ENCODE results near the gene SENP2. TPM values are rescaled to one million over a fixed set of nuclear protein-coding genes. Genes with fewer than 3 reads are reported as not detected.
"Not testable (repeated sequence)": the region's sequence is repeated elsewhere in the genome, so short reads cannot be mapped to it uniquely, and the experiment has no call there.

The SENP2 gene
- total and polyA plus RNA-seq, 11 donors = 7.7 to 42.4 (median 27.5) TPM

DNA sequence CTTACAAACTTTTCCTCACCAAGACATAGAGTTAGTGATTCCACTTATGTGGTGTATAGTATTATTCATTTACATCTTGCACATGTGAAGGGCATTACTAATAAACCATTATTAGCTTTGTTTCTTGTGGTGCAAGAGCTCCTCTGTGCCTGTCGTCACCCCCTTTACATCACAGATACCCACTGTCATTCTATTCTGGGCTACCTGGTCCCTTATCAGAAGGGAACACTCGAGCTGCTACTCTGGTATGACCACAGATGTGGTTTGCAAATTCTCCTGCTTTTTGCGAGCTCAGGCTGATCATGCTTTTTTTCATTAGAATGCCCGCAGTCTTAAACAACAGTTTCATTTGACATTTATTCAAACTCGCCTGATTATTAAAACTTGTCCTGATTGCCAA, 13.9 kb upstream of the SENP2 start:
- DNase-seq (no peak), ATAC-seq (no peak)
- Histone ChIP-seq H3K27ac (no peak overlapping the region), H3K4me1 (peaks cover 0 to 2% (median 0%) of the 10 kb centered on the region in 12 donors), H3K9me3 (peaks cover 0 to 18% (median 2%) of the 10 kb centered on the region in 12 donors), H3K36me3 (no peaks in the 10 kb centered on the region), H3K4me3 (no peak overlapping the region), H3K27me3 (no peaks in the 10 kb centered on the region)
- intact Hi-C loops (cut with DNase I) = no loop called here
- 57 to 67% (median 62%) methylated on average over 5 of the region's 5 CpGs for WGBS, 4 donors
- TF ChIP-seq, protein P1, sequence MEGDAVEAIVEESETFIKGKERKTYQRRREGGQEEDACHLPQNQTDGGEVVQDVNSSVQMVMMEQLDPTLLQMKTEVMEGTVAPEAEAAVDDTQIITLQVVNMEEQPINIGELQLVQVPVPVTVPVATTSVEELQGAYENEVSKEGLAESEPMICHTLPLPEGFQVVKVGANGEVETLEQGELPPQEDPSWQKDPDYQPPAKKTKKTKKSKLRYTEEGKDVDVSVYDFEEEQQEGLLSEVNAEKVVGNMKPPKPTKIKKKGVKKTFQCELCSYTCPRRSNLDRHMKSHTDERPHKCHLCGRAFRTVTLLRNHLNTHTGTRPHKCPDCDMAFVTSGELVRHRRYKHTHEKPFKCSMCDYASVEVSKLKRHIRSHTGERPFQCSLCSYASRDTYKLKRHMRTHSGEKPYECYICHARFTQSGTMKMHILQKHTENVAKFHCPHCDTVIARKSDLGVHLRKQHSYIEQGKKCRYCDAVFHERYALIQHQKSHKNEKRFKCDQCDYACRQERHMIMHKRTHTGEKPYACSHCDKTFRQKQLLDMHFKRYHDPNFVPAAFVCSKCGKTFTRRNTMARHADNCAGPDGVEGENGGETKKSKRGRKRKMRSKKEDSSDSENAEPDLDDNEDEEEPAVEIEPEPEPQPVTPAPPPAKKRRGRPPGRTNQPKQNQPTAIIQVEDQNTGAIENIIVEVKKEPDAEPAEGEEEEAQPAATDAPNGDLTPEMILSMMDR (IDR thresholded peaks at IDR 0.05) = no peak
- TF ChIP-seq POLR2A (IDR thresholded peaks at IDR 0.05) = no peak

DNA sequence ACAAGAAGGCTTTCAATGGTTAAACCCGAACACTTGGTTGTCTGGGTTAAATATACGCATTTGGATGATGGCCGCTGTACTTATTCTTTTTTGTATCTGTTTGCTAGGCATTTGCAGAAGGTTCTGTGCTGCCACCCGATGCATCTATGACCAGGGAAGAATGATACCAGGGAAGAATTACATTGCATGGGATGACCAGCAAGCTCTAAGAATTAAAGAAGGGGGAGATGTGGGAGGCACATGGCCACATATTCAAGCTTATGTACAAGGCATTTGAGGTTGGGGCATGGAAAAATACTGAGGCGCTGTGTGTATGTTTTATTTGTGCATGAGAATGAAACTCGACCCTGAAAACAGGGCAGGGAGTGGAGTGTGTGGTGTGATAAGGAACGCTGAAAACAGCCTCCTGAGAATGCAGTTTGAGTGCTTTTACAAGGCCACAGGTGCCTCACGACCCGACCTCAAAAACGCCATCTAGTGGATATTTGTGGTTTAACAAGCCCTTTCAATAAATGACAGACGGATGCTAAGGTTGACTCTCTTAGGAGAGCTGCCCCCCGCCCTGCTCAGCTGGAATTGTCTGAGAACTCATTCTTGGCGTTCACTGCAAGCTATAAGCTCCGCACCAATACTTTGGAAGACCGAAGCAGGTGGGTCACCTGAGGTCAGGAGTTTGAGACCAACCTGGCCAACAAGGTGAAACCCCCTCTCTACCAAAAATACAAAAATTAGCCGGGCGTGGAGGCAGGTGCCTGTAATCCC, 10.8 kb upstream of the SENP2 start:
- H3K27ac ChIP-seq, H3K27me3 ChIP-seq, H3K36me3 ChIP-seq, H3K4me1 ChIP-seq, DNase-seq, H3K4me3 ChIP-seq: not testable (repeated sequence)
- peaks cover 0 to 15% (median 2%) of the 10 kb centered on the region in 12 donors for H3K9me3 ChIP-seq
- intact Hi-C loops (cut with DNase I) = loop anchor here in 1 of 10 donors (5.0 kb wide), 1 partner anchor 223 kb away; no protein-coding TSS in a partner anchor
- 29 to 33% (median 31%) methylated on average over 16 to 17 of the region's 17 CpGs for WGBS, 4 donors
- ATAC-seq = peak in 1 of 4 donors; percentile 61
- TF ChIP-seq, protein P1 (IDR thresholded peaks at IDR 0.05) = peak; percentile 40 to 67 (median 57)

DNA sequence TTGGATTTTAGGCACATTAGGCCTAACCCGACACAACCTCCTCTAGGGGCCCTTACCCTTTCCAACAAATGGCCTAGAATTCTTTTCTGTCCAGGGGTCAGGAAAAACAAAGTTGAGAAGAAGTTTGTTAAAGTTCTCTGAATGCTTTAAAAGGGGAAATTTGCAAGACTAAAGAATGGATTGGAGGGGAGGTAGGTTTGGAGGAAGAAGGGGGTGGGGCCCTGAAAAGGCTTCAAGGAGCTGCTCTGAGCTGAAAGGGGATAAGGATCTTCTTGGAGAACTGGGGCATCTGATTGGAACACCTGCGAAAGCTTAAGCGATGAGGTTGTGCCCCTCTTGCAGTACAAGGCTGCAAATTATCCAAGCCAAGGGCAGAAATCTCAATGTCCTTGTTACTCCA, 3.9 kb upstream of the SENP2 start:
- intact Hi-C loops (cut with DNase I) = loop anchor here in 1 of 10 donors (5.0 kb wide), 1 partner anchor 220 kb away; the partner anchor contains the start of gene MAP3K13
- H3K9me3 ChIP-seq = no peaks in the 10 kb centered on the region
- DNase-seq (no peak), ATAC-seq (no peak)
- TF ChIP-seq, protein P1 (IDR thresholded peaks at IDR 0.05) = no peak
- no peak for TF ChIP-seq POLR2A (IDR thresholded peaks at IDR 0.05)
- no peak overlapping the region for H3K27ac ChIP-seq
- H3K36me3 ChIP-seq = no peaks in the 10 kb centered on the region
- peaks cover 0 to 15% (median 8%) of the 10 kb centered on the region in 12 donors for H3K4me1 ChIP-seq
- H3K27me3 ChIP-seq = no peaks in the 10 kb centered on the region
- no peak overlapping the region for H3K4me3 ChIP-seq
- WGBS, 4 donors = 53 to 65% (median 58%) methylated on average over 3 of the region's 3 CpGs

DNA sequence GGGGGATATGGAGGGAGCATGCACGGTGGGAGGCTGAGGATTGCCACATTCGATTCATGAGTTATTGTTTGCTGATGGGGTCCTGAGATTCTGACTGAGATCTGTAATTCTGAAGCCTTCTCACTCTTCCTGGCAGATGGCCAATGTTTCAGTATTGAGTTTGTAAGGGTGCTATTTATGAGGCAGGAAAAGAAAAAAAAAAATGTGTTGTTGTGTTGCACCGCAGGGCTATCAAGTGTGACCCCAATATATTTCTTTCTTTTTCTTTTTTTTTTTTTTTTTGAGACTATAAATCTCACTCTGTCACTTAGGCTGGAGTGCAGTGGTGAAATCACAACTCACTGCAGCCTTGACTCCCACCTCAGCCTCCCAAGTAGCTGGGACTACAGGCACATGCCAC, 3.2 kb upstream of the SENP2 start:
- H3K27me3 ChIP-seq = no peaks in the 10 kb centered on the region
- intact Hi-C loops (cut with DNase I) = loop anchor here in 1 of 10 donors (5.0 kb wide), 1 partner anchor 221 kb away; the partner anchor contains the start of gene MAP3K13
- WGBS, 4 donors = 25 to 32% (median 28%) methylated on average over 3 of the region's 3 CpGs

More for the DNA sequence above, 3.2 kb upstream of the SENP2 start:
- no peaks in the 10 kb centered on the region for H3K9me3 ChIP-seq
- no peaks in the 10 kb centered on the region for H3K36me3 ChIP-seq
- DNase-seq (no peak), ATAC-seq (no peak)
- no peak overlapping the region for H3K27ac ChIP-seq
- TF ChIP-seq, protein P1 (IDR thresholded peaks at IDR 0.05) = no peak
- no peak for TF ChIP-seq POLR2A (IDR thresholded peaks at IDR 0.05)
- no peak overlapping the region for H3K4me3 ChIP-seq
- peaks cover 0 to 17% (median 10%) of the 10 kb centered on the region in 12 donors for H3K4me1 ChIP-seq
